Keratinocyte (primary cell): ENCODE measurements around the gene TOMM20.

ENCODE experiments used
- EZH2 ChIP-seq: IDR thresholded peaks from one replicate; pipeline ENCODE4 v1.6.1; 2012; ENCODE audit warnings: inconsistent platforms, mild to moderate bottlenecking, low read length, moderate library complexity
- TF ChIP-seq, protein P1 (sequence below), 3 experiments: IDR thresholded peaks in 1 of 3; conservative IDR thresholded peaks in 1 of 3; optimal IDR thresholded peaks in 1 of 3; 2 replicates in 2 of 3; 3 replicates in 1 of 3; pipeline versions ENCODE3 to v1.5.1; 2011; ENCODE audit warnings: low read length in 3 of 3, mild to moderate bottlenecking in 3 of 3, moderate library complexity in 2 of 3, control low read depth in 1 of 3, inconsistent platforms in 1 of 3; ENCODE audit not compliant: insufficient read depth in 2 of 3; ENCODE audit errors: extremely low read depth in 1 of 3

DNA sequence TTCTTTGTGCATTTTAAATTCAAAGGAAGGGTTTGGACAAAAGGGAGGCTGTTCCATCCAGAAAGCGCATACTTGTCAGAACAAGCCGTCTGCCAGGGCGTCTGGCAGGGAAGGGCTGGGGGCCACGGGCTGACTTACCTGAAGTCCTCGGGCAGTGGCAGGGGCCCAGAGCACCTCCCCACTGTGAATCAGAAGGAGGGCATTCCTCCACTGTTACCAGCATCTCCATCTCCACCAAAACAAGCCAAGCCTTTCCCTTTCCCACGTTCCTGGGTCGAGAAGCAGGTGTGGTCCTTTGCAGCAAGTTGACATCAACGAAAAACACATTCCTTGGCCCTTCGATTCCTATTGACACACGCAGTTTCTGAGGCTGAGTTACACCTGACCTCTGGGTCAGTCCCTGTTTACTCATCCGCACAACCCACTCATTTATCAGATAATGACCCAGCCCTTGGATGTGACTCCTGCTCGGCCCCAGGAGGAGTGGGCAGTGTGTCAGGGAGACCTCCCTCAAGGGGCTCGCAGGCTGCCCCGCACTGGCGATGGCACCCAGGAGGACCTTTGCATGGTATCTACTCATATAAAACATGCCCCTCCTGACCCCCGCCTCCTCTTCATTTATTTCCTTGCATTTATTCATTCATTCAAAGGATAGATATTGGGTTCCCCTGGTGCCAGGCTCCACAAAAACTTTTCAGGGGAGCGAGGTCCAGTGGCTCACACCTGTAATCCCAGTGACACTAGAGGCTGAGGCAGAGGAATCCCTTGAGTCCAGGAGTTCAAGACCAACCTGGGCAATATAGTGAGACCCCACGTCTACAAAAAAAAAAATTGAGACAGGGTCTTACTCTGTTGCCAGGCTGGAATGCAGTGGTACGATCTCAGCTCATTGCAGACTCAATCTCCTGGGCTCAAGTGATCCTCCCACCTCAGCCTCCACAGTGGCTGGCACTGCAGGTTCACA is 60.2 kb downstream of the TOMM20 start:
- TF ChIP-seq, protein P1, sequence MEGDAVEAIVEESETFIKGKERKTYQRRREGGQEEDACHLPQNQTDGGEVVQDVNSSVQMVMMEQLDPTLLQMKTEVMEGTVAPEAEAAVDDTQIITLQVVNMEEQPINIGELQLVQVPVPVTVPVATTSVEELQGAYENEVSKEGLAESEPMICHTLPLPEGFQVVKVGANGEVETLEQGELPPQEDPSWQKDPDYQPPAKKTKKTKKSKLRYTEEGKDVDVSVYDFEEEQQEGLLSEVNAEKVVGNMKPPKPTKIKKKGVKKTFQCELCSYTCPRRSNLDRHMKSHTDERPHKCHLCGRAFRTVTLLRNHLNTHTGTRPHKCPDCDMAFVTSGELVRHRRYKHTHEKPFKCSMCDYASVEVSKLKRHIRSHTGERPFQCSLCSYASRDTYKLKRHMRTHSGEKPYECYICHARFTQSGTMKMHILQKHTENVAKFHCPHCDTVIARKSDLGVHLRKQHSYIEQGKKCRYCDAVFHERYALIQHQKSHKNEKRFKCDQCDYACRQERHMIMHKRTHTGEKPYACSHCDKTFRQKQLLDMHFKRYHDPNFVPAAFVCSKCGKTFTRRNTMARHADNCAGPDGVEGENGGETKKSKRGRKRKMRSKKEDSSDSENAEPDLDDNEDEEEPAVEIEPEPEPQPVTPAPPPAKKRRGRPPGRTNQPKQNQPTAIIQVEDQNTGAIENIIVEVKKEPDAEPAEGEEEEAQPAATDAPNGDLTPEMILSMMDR (optimal IDR thresholded peaks at IDR 0.05 in 1 of 3, IDR thresholded peaks at IDR 0.05 in 1 of 3, conservative IDR thresholded peaks at IDR 0.05 in 1 of 3; ENCODE audit: extremely low read depth in 1 of 3, insufficient read depth in 2 of 3, low read length in 3 of 3), result no peak
- no peak for TF ChIP-seq EZH2
